HG02885 (cell line): ENCODE data around the gene CMPK2.
"Not testable (repeated sequence)": the region's sequence is repeated elsewhere in the genome, so short reads cannot be mapped to it uniquely, and the experiment has no call there.

Experiments
- ATAC-seq: cut with Tn5 transposase; IDR thresholded peaks from one replicate; pipeline ENCODE4 v1.9.1; 2021; ENCODE audit warnings: mild to moderate bottlenecking; ENCODE audit not compliant: unreplicated experiment, poor library complexity

CMPK2 gene

GRCh38 chr2:6881516-6881915, 15.8 kb upstream of the CMPK2 start:
- ATAC-seq: no peak

GRCh38 chr2:6881046-6881445, 15.3 kb upstream of the CMPK2 start:
- ATAC-seq: no peak

GRCh38 chr2:6880200-6880733, 14.6 kb upstream of the CMPK2 start:
- no peak for ATAC-seq

- ATAC-seq: no peak
Measured at GRCh38 chr2:6879011-6879410, 13.3 kb upstream of the CMPK2 start.

- no peak for ATAC-seq
Measured at GRCh38 chr2:6878549-6878948, 12.8 kb upstream of the CMPK2 start.

GRCh38 chr2:6877402-6878304, 11.9 kb upstream of the CMPK2 start, which contains the start of gene RSAD2:
TSS of gene RSAD2 (plus strand) at chr2:6877777. CDS start at chr2:6877801, 24 bp downstream.
- ATAC-seq: peak; percentile 79

GRCh38 chr2:6876309-6876708, 10.6 kb upstream of the CMPK2 start:
- ATAC-seq: no peak

GRCh38 chr2:6874032-6874431, 8.3 kb upstream of the CMPK2 start:
- ATAC-seq: no peak

GRCh38 chr2:6872394-6872793, 6.7 kb upstream of the CMPK2 start:
- peak; percentile 68 for ATAC-seq

GRCh38 chr2:6866982-6867381, 1.3 kb upstream of the CMPK2 start:
- ATAC-seq: no peak

GRCh38 chr2:6866275-6866671, 566 bp upstream of the CMPK2 start:
- peak; percentile 35 for ATAC-seq

- peak; percentile 22 for ATAC-seq
Measured at GRCh38 chr2:6864923-6865345, 773 bp downstream of the CMPK2 start.

- ATAC-seq: no peak
Measured at GRCh38 chr2:6864231-6864754, 1.4 kb downstream of the CMPK2 start.

GRCh38 chr2:6863792-6864191, 1.9 kb downstream of the CMPK2 start:
- no peak for ATAC-seq

- no peak for ATAC-seq
Measured at GRCh38 chr2:6860296-6860695, 5.4 kb downstream of the CMPK2 start.

- not testable (repeated sequence) for ATAC-seq
Measured at GRCh38 chr2:6858466-6859027, 7.2 kb downstream of the CMPK2 start.

GRCh38 chr2:6856548-6856920, 9.2 kb downstream of the CMPK2 start:
- no peak for ATAC-seq

- no peak for ATAC-seq
Measured at GRCh38 chr2:6855860-6856547, 9.7 kb downstream of the CMPK2 start.

GRCh38 chr2:6854416-6854815, 11.3 kb downstream of the CMPK2 start:
- ATAC-seq: no peak

GRCh38 chr2:6852195-6852594, 13.5 kb downstream of the CMPK2 start:
- no peak for ATAC-seq
